GM08714 (cell line): ENCODE results near the gene DUS1L.

Experiments
- H3K4me3 ChIP-seq: fragments of 200-500 bp; sonication (Bioruptor generic); 2 replicates; pipeline ENCODE4 v1.5.1; 2014; ENCODE audit warnings: mild to moderate bottlenecking, low read length, inconsistent platforms
- ZNF274 ChIP-seq: IDR thresholded peaks from 2 replicates; pipeline ENCODE4 v1.6.1; 2012; ENCODE audit warnings: mild to moderate bottlenecking, low read depth, low read length

The DUS1L gene

DNA sequence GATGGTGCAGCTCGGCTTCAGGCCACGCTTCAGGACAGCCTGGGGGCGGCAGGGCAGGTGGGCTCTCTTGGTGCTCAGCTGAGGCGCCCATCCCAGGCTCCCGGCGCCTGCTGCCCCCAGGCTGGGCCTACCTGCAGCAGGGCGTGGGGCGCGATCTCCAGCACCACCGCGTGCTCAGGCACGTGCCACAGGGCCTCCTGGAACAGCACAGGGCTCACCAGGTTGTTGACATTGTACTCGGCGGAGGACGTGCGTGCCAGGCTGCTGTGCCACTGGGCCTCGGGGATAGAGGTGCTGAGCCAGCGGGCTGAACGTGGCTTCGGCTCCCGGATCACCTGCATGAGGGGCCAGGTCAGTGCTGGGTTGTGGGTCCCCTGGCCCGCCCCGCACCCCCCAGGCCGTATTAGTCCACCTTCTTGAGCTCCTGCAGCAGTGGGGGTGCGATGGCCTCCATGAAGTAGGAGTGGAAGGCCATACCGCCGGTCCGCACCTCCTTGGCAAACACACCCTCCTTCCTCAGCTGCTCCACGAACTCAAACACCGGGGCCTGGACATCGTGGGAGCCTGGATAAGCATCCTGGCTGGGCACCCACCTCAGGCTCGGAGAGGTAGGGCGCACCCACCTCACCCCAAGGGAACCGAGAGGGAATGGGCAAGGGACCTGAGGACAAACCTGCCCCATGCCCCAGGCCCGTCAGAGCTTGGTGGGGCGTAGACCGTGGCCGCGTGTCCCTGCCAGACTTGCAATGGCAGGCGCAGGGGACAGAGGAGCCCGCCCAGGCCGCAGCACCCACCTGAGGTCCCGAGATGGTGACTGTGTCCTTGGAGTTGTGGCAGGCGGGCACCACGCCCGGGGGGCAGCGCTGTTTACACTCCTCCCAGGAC is 23.5 kb upstream of the DUS1L start:
- TF ChIP-seq ZNF274: no peak
- H3K4me3 ChIP-seq: no peak overlapping the region

- no peak for TF ChIP-seq ZNF274
- H3K4me3 ChIP-seq: no peak overlapping the region
Measured at GRCh38 chr17:82087961-82088837, 22.6 kb upstream of the DUS1L start.

DNA sequence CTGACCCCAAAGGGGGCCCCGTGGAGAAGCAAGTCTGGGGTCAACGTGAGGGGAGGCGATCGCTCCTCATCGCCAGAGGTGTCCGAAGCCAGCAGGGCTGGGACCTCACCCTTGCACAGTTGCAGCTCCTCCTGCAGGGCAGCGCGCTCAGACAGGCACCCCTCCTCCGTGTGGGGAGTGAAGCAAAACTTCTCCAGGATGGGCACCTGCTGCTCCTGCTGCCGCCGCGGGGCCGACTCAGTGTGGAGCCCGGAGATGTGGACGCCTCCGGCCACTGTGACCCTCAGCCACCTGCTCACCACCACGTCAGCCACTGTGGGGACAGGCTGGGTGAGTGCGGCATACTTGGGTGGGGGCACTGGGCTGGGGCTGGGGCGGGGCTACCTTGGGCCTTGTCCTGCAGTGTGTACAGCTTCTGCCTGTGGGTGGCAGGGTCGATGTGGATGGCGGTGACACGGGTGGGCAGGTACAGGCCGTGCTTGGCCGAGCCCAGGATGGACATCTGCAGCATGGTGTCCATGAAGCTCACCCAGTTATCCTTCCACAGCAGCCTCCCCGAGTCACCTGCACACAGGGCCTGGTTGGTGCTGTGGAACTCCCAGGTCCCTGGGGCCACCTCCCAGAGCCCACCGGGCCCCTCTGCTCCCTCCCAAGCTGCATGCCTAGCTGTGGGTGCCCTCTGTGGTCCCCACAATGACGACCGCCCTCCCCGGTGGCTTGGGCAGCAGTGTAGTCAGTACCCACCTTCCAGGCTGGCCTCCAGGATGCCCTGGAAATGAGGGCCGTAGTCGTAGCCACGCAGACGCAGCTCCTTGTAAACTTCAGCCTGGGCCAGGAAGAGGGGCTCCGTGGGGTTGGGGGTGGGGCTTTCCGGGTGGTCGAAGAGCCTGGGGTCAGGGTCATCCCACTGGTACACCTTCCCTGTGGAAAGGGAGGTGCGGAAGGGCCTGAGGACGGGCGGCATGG is 21.6 kb upstream of the DUS1L start:
- TF ChIP-seq ZNF274: no peak
- no peak overlapping the region for H3K4me3 ChIP-seq

GRCh38 chr17:82085931-82086764 is 20.5 kb upstream of the DUS1L start:
- no peak overlapping the region for H3K4me3 ChIP-seq
- TF ChIP-seq ZNF274: no peak

DNA sequence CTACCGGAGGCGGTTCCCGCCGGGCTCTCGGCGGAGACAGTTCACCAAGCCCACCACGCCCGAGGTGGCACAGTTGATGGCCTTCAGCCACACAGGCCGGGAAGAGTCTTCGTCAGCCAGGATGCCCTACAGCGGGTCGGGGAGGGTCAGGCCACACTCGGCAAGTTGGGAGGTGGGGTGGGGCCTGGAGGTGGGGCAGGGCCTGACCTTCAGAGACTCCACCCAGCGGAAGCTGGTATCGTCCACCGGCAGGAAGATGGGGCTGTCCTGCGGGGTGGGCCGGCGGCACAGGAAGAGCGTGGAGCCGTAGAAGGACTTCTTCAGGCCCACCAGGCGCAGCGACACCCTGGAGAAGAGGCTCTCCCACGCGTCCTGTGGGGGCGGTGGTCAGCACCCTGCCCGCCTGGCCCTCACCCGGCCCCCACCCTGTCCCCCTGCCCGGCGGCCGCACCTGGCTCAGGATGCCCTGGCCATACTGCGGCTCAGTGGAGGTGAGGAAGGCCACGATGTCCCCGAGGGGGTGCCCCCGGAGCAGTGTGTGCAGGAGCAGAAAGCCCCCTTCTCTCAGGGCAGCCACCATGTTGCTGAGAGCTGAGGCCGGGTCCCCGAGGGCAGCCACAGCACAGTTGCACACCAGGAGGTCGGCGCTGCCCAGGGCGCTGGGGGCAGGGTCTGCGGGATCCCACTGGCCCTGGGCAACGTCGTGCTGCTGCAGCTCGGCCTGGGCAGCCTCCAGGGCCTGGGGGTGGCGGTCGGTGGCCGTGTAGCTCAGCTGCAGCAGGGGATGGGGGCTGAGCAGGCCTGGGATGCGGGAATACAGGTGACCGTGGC is 19.6 kb upstream of the DUS1L start:
- TF ChIP-seq ZNF274: no peak
- H3K4me3 ChIP-seq: no peak overlapping the region

- no peak for TF ChIP-seq ZNF274
- no peak overlapping the region for H3K4me3 ChIP-seq
Measured at GRCh38 chr17:82084373-82085030, 18.9 kb upstream of the DUS1L start.

DNA sequence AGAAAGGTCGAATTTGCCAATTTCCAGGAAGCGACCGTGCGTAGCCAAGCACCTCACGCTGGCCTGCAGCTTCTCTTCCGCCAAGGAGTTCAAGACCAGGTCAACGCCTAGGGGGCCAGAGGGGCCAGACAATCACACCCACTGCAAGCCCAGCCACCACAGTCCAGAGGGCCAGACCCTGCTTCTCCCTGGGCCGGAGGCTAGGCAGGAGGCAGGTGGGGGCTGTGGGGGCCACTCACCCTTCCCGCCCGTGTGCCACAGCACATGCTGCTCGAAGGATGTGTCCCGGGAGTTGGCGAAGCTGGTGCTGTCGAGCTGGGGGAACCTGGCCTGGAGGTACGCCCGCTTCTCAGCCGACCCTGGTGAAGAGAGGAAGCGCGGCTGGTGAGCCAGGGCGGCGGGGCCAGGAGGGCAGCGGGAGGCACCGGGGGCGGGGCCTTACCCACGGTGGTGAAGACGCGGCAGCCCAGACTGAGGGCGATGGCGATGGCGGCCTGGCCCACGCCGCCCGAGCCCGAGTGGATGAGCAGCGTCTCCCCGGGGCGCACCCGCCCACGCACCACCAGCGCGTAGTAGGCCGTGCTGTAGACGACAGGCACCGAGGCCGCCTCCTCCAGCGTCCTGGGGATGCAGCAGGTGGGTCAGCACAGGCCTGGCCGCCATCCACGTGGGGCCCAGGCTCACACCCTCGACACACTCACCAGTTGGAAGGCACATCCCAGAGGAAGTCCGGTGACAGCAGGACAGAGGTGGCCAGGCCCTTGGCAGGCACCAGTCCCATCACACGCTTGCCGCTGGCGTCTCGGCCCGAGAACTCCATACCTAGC is 18.1 kb upstream of the DUS1L start:
- TF ChIP-seq ZNF274: no peak

DNA sequence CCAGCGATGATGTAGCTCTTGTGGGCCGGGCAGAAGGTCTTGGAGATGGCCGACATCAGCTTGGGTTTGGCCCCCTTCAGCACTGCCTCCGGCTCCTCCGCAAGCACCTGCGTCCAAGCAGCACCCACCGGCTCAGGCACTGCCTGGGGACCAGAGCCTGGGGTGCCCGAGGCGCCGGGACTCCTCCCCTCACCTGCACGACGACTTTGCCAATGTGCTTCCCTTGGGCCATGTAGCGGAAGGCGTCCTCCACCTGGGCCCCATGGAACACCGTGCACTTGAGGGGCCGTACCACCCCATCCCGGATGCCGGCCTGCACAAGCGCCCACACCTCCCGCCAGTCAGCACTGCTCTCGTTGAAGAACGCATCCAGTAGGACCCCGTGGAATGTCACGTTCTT is 17.4 kb upstream of the DUS1L start:
- no peak overlapping the region for H3K4me3 ChIP-seq
- TF ChIP-seq ZNF274: no peak

More for the DNA sequence above, 18.1 kb upstream of the DUS1L start:
- H3K4me3 ChIP-seq: no peak overlapping the region

- H3K4me3 ChIP-seq: no peak overlapping the region
- TF ChIP-seq ZNF274: no peak
Measured at GRCh38 chr17:82082456-82082855, 16.9 kb upstream of the DUS1L start.

DNA sequence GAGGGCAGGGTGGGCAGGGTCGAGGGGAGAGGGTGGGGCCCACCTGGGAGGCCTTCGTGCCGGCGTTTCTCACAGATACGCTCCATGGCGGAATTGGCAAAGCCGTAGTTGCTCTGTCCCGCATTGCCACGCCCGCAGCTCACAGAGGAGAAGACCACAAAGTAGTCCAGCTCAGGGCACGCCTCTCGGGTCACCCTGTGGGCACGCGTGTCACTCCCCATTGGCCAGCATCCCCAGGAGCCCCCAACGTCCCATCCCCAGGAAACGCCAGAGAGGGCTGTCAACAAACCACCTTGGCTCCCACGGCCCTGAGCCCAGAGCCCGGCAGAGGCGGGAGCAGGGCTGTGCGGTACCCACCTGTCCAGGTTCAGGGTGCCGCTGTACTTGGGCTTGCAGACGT is 16.4 kb upstream of the DUS1L start:
- no peak overlapping the region for H3K4me3 ChIP-seq
- no peak for TF ChIP-seq ZNF274

DNA sequence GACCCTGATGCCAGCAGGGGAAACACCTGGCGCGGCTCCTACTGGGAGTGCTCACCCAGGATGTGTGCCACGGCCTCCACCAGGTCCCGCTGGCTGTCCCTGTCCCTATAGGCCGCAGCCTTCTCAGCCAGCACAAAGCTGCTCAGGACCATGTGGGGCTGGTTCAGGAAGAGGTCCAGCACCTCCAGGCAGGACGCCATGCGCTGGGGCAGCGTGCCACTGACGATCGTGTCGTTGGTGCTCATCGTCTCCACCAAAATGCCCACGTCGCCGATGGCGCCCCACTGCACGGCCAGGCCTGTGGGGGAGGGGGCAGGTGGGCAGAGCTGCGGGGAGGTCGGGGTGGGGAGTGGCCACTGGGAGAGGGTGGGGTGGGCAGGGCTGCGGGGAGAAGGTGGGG is 15.9 kb upstream of the DUS1L start:
- no peak for TF ChIP-seq ZNF274
- H3K4me3 ChIP-seq: no peak overlapping the region
